ENCODE measurements around the gene MAML3. TPM values are rescaled to one million over a fixed set of nuclear protein-coding genes. Genes with fewer than 3 reads are reported as not detected.

The MAML3 gene
- total RNA-seq, 1 experiment from 2014 or later, result 0.89 TPM

DNA sequence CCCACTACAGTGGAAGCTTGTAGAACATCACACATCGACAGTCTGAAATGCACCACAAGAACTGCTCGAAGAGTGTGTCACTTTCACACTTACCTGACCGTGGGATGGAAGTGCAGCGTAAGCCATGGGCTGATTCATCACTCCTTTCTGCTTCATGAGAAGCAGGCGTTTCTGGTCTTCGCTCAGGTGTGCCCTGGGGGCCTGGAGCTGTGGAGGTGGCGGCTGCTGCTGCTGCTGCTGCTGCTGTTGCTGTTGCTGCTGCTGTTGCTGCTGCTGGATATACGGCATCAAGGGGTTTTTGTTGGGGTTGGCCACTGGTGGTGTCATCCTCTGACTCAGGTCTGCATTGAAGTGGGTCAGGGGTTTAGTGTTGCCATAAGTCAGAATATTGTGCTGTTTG is 264.7 kb downstream of the MAML3 start:
- Mint-ChIP-seq H3K27ac (ENCODE audit: low read depth, unreplicated experiment) (peak overlapping the region; percentile 51), H3K4me1 (ENCODE audit: insufficient read depth, unreplicated experiment) (peaks cover 39% of the 10 kb centered on the region), H3K36me3 (ENCODE audit: insufficient read depth, unreplicated experiment) (no peaks in the 10 kb centered on the region), H3K4me3 (ENCODE audit: unreplicated experiment) (peak overlapping the region; percentile 22), H3K27me3 (ENCODE audit: insufficient read depth, unreplicated experiment) (no peaks in the 10 kb centered on the region), H3K9me3 (ENCODE audit: unreplicated experiment) (no peaks in the 10 kb centered on the region)
- ChIA-PET CTCF (interaction anchor here (1.0 to 1.9 kb wide), 4 partner anchors 148 to 408 kb away, joined by 3 to 7 read pairs (median 3); no protein-coding TSS in a partner anchor), POLR2A (interaction anchor here (0.9 to 4.5 kb wide), 17 partner anchors 9 to 484 kb away, joined by 3 to 82 read pairs (median 5); partner anchors contain the start of genes MAML3, MGST2, SCOC and SETD7)
- BruUV-seq (replicated peaks), result no TSS peak
- TF ChIP-seq, protein P1, sequence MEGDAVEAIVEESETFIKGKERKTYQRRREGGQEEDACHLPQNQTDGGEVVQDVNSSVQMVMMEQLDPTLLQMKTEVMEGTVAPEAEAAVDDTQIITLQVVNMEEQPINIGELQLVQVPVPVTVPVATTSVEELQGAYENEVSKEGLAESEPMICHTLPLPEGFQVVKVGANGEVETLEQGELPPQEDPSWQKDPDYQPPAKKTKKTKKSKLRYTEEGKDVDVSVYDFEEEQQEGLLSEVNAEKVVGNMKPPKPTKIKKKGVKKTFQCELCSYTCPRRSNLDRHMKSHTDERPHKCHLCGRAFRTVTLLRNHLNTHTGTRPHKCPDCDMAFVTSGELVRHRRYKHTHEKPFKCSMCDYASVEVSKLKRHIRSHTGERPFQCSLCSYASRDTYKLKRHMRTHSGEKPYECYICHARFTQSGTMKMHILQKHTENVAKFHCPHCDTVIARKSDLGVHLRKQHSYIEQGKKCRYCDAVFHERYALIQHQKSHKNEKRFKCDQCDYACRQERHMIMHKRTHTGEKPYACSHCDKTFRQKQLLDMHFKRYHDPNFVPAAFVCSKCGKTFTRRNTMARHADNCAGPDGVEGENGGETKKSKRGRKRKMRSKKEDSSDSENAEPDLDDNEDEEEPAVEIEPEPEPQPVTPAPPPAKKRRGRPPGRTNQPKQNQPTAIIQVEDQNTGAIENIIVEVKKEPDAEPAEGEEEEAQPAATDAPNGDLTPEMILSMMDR (IDR thresholded peaks at IDR 0.05; ENCODE audit: unreplicated experiment), result no peak
- DNase-seq (ENCODE audit: unreplicated experiment), result peak; percentile 79
- intact Hi-C loops (cut with micrococcal nuclease), result loop anchor here (5.0 kb wide), 1 partner anchor 263 kb away; the partner anchor contains the start of gene MAML3

DNA sequence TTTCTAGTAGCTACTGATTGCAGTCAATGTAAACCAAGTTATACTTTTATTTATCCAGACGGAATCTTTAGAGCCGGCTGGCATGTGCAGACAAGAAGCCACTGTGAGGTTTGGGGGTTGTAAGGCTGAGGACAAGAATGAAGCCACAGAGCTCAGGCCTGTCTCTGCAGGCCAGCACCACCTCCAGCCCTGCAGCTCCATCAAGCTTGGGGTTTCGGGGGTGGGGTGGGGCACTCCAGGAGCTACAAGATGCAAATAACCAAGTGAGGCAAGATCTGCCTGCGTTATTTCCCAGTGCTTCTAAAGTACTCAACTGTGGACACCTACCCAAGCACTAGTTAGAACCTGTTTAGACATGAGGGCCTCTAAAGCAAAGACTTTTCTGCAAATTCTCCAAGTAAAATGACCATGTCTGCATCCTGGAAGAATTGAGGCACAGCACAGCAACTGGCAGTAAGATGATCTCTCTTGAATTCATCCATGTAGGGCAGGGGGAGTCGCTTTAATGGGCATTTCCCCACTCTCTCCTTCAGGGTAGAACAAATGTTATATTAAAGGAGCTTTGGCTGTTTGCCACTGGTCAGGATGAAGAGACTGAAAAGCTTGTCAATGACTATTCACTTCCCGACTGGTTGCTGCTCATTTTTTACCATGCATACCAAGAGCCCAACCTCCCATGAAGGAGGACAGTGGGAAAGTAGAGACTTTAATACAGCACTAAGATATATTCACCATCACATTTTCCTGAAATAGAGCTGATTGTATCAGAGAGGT is 265.8 kb downstream of the MAML3 start:
- H3K4me3 Mint-ChIP-seq (ENCODE audit: unreplicated experiment), result peak overlapping the region; percentile 6
- H3K27ac Mint-ChIP-seq (ENCODE audit: low read depth, unreplicated experiment), result peak overlapping the region; percentile 51
- no peaks in the 10 kb centered on the region for H3K36me3 Mint-ChIP-seq (ENCODE audit: insufficient read depth, unreplicated experiment)
- CTCF ChIA-PET, result interaction anchor here (0.6 to 2.0 kb wide), 18 partner anchors 13 to 472 kb away, joined by 3 to 8 read pairs (median 4); no protein-coding TSS in a partner anchor
- intact Hi-C loops (cut with micrococcal nuclease), result loop anchor here (5.0 kb wide), 1 partner anchor 264 kb away; the partner anchor contains the start of gene MAML3
- H3K9me3 Mint-ChIP-seq (ENCODE audit: unreplicated experiment), result peaks cover 5% of the 10 kb centered on the region
- POLR2A ChIA-PET, result interaction anchor here (0.5 to 4.5 kb wide), 52 partner anchors 10 to 713 kb away, joined by 3 to 82 read pairs (median 4); partner anchors contain the start of genes MAML3, MGST2, SCOC and SETD7
- DNase-seq (ENCODE audit: unreplicated experiment), result peak; percentile 84
- BruUV-seq (replicated peaks), result no TSS peak
- TF ChIP-seq, protein P1 (IDR thresholded peaks at IDR 0.05; ENCODE audit: unreplicated experiment), result no peak
- H3K27me3 Mint-ChIP-seq (ENCODE audit: insufficient read depth, unreplicated experiment), result no peaks in the 10 kb centered on the region
- H3K4me1 Mint-ChIP-seq (ENCODE audit: insufficient read depth, unreplicated experiment), result peaks cover 39% of the 10 kb centered on the region

DNA sequence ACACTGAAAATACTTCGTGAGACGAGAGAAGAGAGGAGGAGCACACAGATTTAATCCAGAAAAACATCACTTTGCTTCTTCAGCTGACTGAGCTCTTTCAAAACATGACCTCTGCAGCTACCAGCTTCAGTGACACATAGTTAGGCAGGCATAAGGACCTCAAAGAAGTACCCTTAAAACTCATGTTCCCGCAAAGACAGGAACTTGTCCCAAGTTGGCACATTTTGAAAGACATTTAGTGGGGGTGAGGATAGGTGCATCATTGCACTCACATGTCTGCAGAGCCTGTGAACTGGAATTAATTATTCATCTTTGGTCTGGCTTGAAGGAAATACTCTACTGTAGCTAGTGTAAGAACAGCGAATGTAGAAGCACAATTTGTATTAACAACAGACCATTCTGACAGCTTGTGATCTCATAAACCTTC is 266.6 kb downstream of the MAML3 start:
- DNase-seq (ENCODE audit: unreplicated experiment), result peak; percentile 45
- Mint-ChIP-seq H3K4me1 (ENCODE audit: insufficient read depth, unreplicated experiment) (peaks cover 39% of the 10 kb centered on the region), H3K27me3 (ENCODE audit: insufficient read depth, unreplicated experiment) (no peaks in the 10 kb centered on the region), H3K9me3 (ENCODE audit: unreplicated experiment) (peaks cover 11% of the 10 kb centered on the region), H3K27ac (ENCODE audit: low read depth, unreplicated experiment) (peak overlapping the region; percentile 64), H3K36me3 (ENCODE audit: insufficient read depth, unreplicated experiment) (no peaks in the 10 kb centered on the region), H3K4me3 (ENCODE audit: unreplicated experiment) (peak overlapping the region; percentile 72)
- ChIA-PET POLR2A (interaction anchor here (0.6 to 4.5 kb wide), 39 partner anchors 9 to 712 kb away, joined by 3 to 82 read pairs (median 4); partner anchors contain the start of genes MAML3, MGST2 and SETD7), CTCF (interaction anchor here (0.6 to 2.0 kb wide), 15 partner anchors 15 to 486 kb away, joined by 3 to 8 read pairs (median 4); partner anchors contain the start of gene SCOC)
- BruUV-seq (replicated peaks), result no TSS peak
- intact Hi-C loops (cut with micrococcal nuclease), result loop anchor here (5.0 kb wide), 1 partner anchor 265 kb away; the partner anchor contains the start of gene MAML3
- TF ChIP-seq, protein P1 (IDR thresholded peaks at IDR 0.05; ENCODE audit: unreplicated experiment), result no peak

DNA sequence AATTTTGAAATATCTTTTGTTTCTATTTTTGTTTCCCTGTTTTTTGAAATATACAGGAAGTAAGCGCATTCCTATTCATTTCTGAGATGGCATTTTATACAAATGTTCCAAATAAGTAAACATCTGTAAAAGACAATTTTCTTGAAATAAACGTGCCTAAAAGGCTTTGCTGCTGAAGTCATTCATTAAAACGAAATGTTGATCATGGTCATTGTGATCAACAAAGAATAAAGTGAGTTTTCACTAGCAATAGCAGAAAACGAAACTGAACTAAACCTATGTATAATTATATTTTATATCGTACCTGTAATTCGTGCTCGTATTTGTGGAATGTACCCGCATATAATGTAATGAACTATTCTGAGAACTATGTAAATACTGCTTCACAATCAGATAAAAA is 267.2 kb downstream of the MAML3 start:
- H3K36me3 Mint-ChIP-seq (ENCODE audit: insufficient read depth, unreplicated experiment), result no peaks in the 10 kb centered on the region
- peaks cover 11% of the 10 kb centered on the region for H3K9me3 Mint-ChIP-seq (ENCODE audit: unreplicated experiment)
- H3K27ac Mint-ChIP-seq (ENCODE audit: low read depth, unreplicated experiment), result peak overlapping the region; percentile 64
- ChIA-PET CTCF (interaction anchor here (0.8 to 2.0 kb wide), 6 partner anchors 16 to 423 kb away, joined by 3 to 8 read pairs (median 4); no protein-coding TSS in a partner anchor), POLR2A (interaction anchor here (0.6 to 4.5 kb wide), 16 partner anchors 15 to 705 kb away, joined by 3 to 82 read pairs (median 4); partner anchors contain the start of genes MAML3 and MGST2)
- BruUV-seq (replicated peaks), result no TSS peak
- DNase-seq (ENCODE audit: unreplicated experiment), result no peak
- H3K4me1 Mint-ChIP-seq (ENCODE audit: insufficient read depth, unreplicated experiment), result peaks cover 39% of the 10 kb centered on the region
- peak overlapping the region; percentile 72 for H3K4me3 Mint-ChIP-seq (ENCODE audit: unreplicated experiment)
- intact Hi-C loops (cut with micrococcal nuclease), result loop anchor here (5.0 kb wide), 1 partner anchor 266 kb away; the partner anchor contains the start of gene MAML3
- no peaks in the 10 kb centered on the region for H3K27me3 Mint-ChIP-seq (ENCODE audit: insufficient read depth, unreplicated experiment)
- TF ChIP-seq, protein P1 (IDR thresholded peaks at IDR 0.05; ENCODE audit: unreplicated experiment), result no peak
